Esophagus squamous epithelium (tissue), 4 donors: Measurements from ENCODE around the gene PDF.

Source experiments
- CTCF ChIP-seq, 6 experiments: fragments of 450-650 bp in 4 of 6; fragments of 200-600 bp in 2 of 6; sonication (generic) in 2 of 6; IDR thresholded peaks; one replicate each; pipeline ENCODE4 v1.5.1; 2016 to 2019; ENCODE audit warnings: antibody characterized with exemption in 6 of 6, mild to moderate bottlenecking in 4 of 6, moderate library complexity in 4 of 6
- POLR2A ChIP-seq, 4 donors: fragments of 450-650 bp; IDR thresholded peaks; one replicate each; pipeline ENCODE4 v1.6.1; 2017; ENCODE audit warnings: antibody characterized with exemption in 4 of 4, mild to moderate bottlenecking in 4 of 4, moderate library complexity in 3 of 4

GRCh38 chr16:69313469-69313868 lies 16.9 kb downstream of the PDF start:
- TF ChIP-seq CTCF (IDR thresholded peaks at IDR 0.05), result no peak
- TF ChIP-seq POLR2A (IDR thresholded peaks at IDR 0.05), result no peak
